Hippocampal formation (tissue), 2 donors: ENCODE data around the gene MPV17.

ENCODE experiments used
- DNase-seq, 2 donors: peaks; one replicate each; lab custom pipeline; 2025; lab: John Stamatoyannopoulos, UW

MPV17 gene

DNA sequence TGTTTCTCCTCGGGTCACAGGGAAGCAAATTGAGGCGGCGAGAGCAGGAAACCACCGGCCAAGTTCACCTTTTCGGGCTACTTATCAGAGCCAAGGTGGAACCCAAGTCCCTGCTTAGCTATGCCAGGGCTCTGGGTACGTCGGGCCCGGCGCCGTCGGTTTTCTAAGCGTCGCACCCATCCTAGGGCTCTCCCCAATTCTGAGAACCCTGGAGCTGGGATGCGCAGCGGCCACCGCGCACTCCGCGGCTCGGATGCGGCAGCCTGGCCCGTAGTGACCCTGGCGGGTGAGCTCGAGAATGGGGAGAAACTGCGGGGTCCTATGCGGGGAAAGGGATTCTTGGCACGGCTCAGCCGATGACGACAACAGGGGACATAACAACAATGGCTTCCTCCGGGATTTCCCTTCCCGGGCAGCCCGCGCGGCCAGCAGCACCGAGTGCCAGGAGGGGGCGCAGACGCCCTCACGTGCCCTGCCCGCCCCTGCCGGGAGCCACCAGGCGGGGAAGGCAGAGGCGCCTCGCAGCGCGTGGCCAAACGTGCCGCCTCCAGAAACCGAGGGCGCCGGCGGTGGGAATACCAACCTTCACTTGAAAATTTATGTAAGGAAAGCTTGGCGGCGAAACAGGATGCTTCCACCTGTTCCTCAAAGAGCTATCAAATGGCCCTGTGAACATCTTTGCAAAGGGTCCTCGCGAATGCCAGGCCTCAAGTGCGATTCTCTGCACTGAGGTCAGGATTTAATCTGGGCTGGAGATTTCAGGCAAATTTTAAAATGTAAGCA, 58.0 kb downstream of the MPV17 start:
- DNase-seq, result peak in 1 of 2 donors; percentile 20

DNA sequence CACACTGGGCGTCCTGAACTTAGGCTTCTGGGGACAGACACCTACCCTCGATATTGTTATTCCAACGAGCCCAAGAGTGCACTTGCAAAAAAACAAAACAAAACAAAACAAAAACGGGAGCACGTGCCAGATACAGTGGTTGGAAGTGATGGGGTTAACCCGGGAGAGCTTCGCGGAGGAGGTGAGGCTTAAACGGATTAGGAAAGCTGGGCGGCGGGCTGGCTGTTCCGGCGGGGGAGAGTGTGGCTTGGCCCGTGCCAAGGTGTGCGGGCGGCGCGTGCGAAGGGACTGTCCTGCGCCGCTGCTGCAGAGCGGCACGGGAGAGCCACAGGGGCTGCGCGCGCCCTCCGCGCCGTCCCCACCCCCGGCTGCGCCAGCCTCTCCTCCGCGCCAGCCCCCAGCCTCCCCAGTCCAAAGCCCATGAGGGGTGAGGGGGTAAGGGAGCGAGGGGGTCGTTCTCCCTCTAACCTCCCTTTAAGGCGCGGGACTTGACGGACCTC, 58.6 kb downstream of the MPV17 start:
- no peak for DNase-seq

DNA sequence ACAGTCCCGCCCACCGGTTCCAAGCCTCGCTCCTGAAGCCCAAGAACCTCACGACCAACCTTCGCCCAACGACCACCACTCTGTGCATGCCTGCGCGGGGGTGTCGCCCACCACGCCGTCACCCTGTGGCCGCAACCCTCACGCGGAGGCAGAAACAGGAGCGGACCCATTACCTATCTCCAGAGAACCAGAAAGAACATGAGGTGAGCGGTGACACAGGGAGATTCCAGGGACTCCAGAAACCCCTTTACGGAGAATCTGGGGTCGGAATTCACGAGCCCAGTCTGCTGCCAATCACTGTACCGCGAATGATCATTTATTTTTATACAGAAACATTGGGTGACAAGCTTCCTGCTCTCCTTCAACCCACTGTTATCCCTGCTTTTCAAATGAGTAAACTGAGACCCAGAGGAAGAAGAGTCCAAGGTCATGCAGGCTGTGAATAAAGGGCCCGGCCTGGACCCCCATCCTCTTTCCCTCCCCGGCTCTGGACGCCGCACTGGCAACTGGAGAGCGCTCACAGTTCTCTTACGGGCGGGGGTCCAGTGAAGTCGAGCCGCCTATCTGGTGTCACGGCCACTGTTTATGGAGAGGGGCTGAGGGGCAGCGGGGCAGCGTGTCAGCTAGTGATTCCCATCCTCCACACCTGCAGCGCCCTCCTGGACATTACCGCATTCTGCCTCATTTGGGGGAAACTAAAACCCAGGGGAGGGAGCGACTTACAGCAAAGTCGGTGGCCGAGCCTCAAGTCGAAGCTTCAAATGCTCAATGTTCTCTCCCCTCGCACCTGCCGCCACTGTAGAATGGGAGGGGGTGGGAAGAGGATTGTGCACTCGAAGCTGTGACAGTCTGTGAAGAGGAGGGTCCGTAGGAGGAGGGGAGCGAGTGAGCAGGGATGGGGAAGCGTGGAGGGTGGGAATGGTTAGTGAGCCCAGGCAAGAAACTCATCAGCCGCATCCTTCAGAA, 59.3 kb downstream of the MPV17 start:
- no peak for DNase-seq

DNA sequence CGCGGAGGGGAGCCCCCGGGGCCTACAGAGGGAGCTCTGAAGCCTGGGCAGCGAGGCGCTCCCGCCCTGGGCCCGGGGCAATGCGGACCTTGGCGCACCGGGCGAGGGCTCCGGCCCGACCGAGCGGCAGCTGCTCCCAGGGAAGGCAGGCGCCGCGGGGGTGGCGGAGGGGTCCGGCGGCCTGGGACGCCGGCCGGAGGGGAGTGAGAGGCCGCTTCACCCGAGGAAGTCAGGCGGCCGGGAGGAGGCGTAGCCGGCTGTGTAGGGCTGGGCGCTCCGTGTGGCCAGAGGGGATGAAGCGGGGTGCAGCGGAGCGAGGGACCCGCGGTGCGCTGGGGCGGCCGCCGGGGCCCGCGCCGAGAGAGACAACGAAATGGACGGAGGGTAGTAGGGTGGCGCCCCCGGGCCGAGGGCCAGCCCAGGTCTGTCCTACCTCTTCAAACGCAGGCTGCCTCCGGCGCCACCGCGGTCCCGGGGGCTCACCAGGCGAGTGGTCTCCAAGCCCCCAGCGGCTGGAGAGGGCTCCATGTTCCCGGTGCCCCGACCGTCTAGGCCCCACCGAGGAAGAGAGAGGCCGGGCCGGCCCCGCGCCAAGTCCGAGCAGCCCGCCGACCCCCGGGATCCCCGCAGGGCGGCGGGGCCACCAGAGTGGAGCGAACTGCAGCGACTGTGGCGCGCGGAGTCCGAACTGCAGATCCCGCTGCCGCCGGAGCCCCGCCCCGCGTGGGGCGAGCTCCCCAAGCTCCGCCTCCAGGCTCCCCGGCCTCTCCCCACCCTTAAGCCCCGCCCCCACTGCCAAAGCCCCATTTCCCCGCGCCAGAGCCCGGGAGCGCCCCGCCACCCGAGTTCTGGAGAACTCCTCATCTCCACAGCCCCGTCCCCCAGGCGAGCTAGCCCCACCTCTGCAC, 60.3 kb downstream of the MPV17 start, which contains the start of gene SLC30A3:
Gene SLC30A3, minus strand, starts transcription at position 669 of the 908 bp plus-strand sequence. Its CDS starts 141 bp downstream, at position 528.
- no peak for DNase-seq

DNA sequence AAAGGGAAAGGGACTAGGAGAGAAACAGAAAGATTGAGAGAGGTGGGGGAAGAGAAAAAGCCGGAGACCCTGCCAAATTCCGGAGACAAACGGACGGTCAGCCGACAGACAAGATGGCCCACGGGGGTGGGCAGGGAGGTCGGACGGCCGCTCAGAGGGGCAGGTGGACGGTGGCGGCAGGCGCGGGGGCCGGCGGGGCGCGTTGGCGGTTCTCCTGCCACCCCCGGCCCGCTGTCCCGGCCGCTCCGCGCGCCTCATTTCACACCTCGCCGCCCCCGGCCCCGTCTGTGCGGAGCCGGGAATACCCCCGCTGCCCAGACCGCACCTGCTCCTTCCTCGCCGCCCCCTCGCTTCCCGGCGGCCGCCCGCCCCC, 61.0 kb downstream of the MPV17 start:
- DNase-seq, result no peak

DNA sequence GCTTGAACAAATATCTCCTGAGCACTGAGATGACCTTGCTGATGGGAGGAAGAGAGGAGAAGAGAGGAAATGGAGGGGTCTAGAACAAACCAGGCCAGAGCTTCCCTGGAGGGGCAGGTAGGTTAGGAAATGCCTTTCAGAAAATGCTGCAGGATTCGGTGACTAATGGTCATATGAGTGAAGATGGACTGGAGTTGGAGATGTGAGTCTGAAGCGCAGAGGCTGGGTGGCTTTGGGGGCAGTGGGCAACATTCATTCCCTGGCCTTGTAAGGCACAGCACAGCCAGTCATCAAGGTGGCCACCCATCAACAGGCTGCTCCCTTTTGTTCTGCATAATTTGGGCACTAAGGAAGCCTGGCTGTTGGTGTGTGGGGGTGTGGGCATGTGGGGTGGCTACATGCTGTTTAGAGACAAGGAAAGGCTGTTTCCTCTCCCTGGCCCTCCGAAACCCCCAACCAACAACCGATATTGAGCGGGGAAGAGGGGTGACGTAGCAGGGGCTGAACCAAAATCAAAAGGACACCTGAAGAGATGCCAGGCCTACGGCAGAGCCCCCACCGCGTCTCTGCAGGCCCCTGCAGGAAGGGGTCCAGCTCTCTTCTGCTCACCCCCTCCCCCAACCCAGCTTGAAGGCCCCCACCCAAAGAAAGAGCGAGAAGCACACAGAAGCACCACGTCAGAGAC, 61.5 kb downstream of the MPV17 start:
- no peak for DNase-seq
